B cell (primary cell): Measurements from ENCODE around the gene IPMK.

Source experiments
- EZH2 ChIP-seq: IDR thresholded peaks from 2 replicates; pipeline ENCODE4 v1.6.1; 2012; ENCODE audit warnings: borderline replicate concordance, low read depth, mild to moderate bottlenecking, moderate library complexity, low read length; ENCODE audit not compliant: insufficient read depth, poor library complexity, severe bottlenecking
- TF ChIP-seq, protein P1 (sequence below): fragments of 200-600 bp; IDR thresholded peaks from one replicate; pipeline ENCODE4 v1.8.0; 2022; ENCODE audit warnings: antibody characterized with exemption, mild to moderate bottlenecking

DNA sequence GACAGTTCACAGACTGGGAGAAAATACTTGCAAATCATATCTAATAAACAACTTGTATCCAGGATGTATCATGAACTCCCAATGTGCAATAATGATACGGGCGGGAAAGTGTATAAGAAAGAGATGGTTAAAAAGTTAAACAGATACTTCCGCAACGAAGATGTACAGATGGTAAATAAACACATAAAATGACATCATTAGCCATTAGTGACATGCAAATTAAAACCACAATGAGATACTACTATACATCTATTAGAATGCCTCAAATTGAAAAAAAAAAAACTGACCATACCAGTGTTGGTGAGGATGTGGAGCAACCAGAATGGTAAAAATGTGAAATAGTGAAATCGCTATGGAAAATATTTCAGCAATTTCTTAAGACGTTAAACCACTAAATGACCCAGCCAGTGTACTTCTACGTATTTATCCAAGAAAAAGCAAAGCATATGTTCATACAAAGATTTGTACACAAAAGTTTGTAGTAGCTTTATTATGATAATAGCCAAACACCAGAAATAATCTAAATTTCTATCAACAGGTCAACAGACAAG is 83.5 kb downstream of the IPMK start:
- TF ChIP-seq, protein P1, sequence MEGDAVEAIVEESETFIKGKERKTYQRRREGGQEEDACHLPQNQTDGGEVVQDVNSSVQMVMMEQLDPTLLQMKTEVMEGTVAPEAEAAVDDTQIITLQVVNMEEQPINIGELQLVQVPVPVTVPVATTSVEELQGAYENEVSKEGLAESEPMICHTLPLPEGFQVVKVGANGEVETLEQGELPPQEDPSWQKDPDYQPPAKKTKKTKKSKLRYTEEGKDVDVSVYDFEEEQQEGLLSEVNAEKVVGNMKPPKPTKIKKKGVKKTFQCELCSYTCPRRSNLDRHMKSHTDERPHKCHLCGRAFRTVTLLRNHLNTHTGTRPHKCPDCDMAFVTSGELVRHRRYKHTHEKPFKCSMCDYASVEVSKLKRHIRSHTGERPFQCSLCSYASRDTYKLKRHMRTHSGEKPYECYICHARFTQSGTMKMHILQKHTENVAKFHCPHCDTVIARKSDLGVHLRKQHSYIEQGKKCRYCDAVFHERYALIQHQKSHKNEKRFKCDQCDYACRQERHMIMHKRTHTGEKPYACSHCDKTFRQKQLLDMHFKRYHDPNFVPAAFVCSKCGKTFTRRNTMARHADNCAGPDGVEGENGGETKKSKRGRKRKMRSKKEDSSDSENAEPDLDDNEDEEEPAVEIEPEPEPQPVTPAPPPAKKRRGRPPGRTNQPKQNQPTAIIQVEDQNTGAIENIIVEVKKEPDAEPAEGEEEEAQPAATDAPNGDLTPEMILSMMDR: no peak
- no peak for TF ChIP-seq EZH2
